PC-3 (cell line): Measurements from ENCODE around the gene FCN3. TPM values are rescaled to one million over a fixed set of nuclear protein-coding genes. Genes with fewer than 3 reads are reported as not detected.

ENCODE experiments used
- ATAC-seq: fragments of 200-7000 bp; cut with Tn5 transposase; 2 replicates; pipeline ENCODE4 v1.9.1; 2020; ENCODE audit warnings: mild to moderate bottlenecking, moderate library complexity
- BruUV-seq: library from RNA; stranded (reverse); fragments of 400-500 nt; replicated peaks from 2 replicates; lab custom pipeline; 2021; lab: Mats Ljungman, UMichigan
- CTCF ChIA-PET: fragments of 300-600 bp; sonication (Branson Sonifier 250); formaldehyde crosslinking; loops from one replicate; lab custom pipeline; 2022; ENCODE audit warnings: antibody characterized with exemption; lab: Charles Lee
- POLR2A ChIA-PET: fragments of 300-600 bp; sonication (Branson Sonifier 250); formaldehyde crosslinking; loops from one replicate; lab custom pipeline; 2022; ENCODE audit warnings: antibody characterized with exemption; ENCODE audit not compliant: unreplicated experiment; lab: Charles Lee
- DNase-seq: peaks from one replicate; pipeline ENCODE4 v3.0.0-alpha.2; 2015
- H2AFZ ChIP-seq: fragments of 300-600 bp; sonication (generic); 2 replicates; pipeline ENCODE4 v1.6.0; 2016; ENCODE audit warnings: antibody characterized with exemption, low read length
- H3F3A ChIP-seq: fragments of 300-600 bp; sonication (generic); one replicate; pipeline ENCODE4 v1.6.0; 2017; ENCODE audit warnings: antibody characterized with exemption, low read length, control low read depth, mild to moderate bottlenecking; ENCODE audit not compliant: unreplicated experiment
- H3K27ac ChIP-seq: fragments of 300-600 bp; sonication (generic); 2 replicates; pipeline ENCODE4 v1.5.1; 2016; ENCODE audit warnings: mild to moderate bottlenecking, low read length
- H3K27me3 ChIP-seq: fragments of 300-600 bp; sonication (generic); 2 replicates; pipeline ENCODE4 v1.6.1; 2016; ENCODE audit warnings: low read length, mixed read lengths
- H3K36me3 ChIP-seq: fragments of 300-600 bp; sonication (generic); 2 replicates; pipeline ENCODE4 v1.6.1; 2016; ENCODE audit warnings: low read depth, mixed run types, low read length, mixed read lengths
- H3K4me1 ChIP-seq: fragments of 300-600 bp; sonication (generic); 2 replicates; pipeline ENCODE4 v1.5.1; 2016; ENCODE audit warnings: low read length; ENCODE audit not compliant: insufficient read depth
- H3K4me2 ChIP-seq: fragments of 300-600 bp; sonication (generic); 2 replicates; pipeline ENCODE4 v1.6.0; 2016; ENCODE audit warnings: low read length
- H3K4me3 ChIP-seq: fragments of 300-600 bp; sonication (generic); 2 replicates; pipeline ENCODE4 v1.5.1; 2016; ENCODE audit warnings: mild to moderate bottlenecking, low read length, mixed read lengths
- H3K79me2 ChIP-seq: fragments of 300-600 bp; sonication (generic); 2 replicates; pipeline ENCODE4 v1.6.1; 2017; ENCODE audit warnings: low read length, mixed read lengths
- H3K9ac ChIP-seq: fragments of 300-600 bp; sonication (generic); 2 replicates; pipeline ENCODE4 v1.6.0; 2016; ENCODE audit warnings: mild to moderate bottlenecking, low read length
- H3K9me2 ChIP-seq: fragments of 300-600 bp; sonication (generic); replicated peaks from 2 replicates; pipeline ENCODE4 v1.6.1; 2016; ENCODE audit warnings: mixed run types, low read length, mixed read lengths
- H3K9me3 ChIP-seq: fragments of 300-600 bp; sonication (generic); 2 replicates; pipeline ENCODE4 v1.6.1; 2016; ENCODE audit warnings: low read length, mixed read lengths
- H4K20me1 ChIP-seq: fragments of 300-600 bp; sonication (generic); 2 replicates; pipeline ENCODE4 v1.6.1; 2016; ENCODE audit warnings: low read length, mixed read lengths
- CTCF ChIP-seq: fragments of 300-600 bp; sonication (generic); conservative IDR thresholded peaks from 2 replicates; pipeline ENCODE4 v1.5.1; 2017; ENCODE audit warnings: antibody characterized with exemption, low read depth, mild to moderate bottlenecking, low read length
- EZH2 ChIP-seq: fragments of 300-600 bp; sonication (generic); IDR thresholded peaks from one replicate; pipeline ENCODE4 v1.6.1; 2017; ENCODE audit warnings: antibody characterized with exemption, mild to moderate bottlenecking, low read length; ENCODE audit not compliant: unreplicated experiment
- EZH2phosphoT487 ChIP-seq: fragments of 300-600 bp; sonication (generic); IDR thresholded peaks from 2 replicates; pipeline ENCODE4 v1.6.1; 2018; ENCODE audit warnings: mild to moderate bottlenecking, antibody characterized with exemption, low read length, borderline replicate concordance
- intact Hi-C: fragments of 100-400 bp; cut with micrococcal nuclease; formaldehyde crosslinking; loops from 2 replicates; pipeline ENCODE4 v1.9.0; 2023
- total RNA-seq: library from RNA; depleted of rRNA; stranded (reverse); fragments of >200 nt; gene quantifications from 2 replicates; pipeline ENCODE4 v1.2.3, GENCODE V29; 2014

Gene FCN3
- total RNA-seq, 1 experiment from 2014 or later: not detected

GRCh38 chr1:27368869-27369582 is 5.6 kb downstream of the FCN3 start:
- Histone ChIP-seq H2AFZ (no peak overlapping the region), H3K79me2 (peaks cover 10% of the 10 kb centered on the region), H3K4me1 (peaks cover 13% of the 10 kb centered on the region), H3K27ac (no peak overlapping the region), H3K27me3 (no peaks in the 10 kb centered on the region), H4K20me1 (no peaks in the 10 kb centered on the region), H3K36me3 (no peaks in the 10 kb centered on the region), H3K9me2 (no peaks in the 10 kb centered on the region), H3F3A (no peaks in the 10 kb centered on the region), H3K9ac (no peak overlapping the region), H3K4me2 (no peak overlapping the region), H3K4me3 (no peak overlapping the region), H3K9me3 (no peaks in the 10 kb centered on the region)
- intact Hi-C loops: no loop called here
- ATAC-seq: no peak
- TF ChIP-seq EZH2phosphoT487 (no peak), CTCF (peak; percentile 54)
- BruUV-seq: no TSS peak
- POLR2A ChIA-PET: no interaction called here
- CTCF ChIA-PET: interaction anchor here (0.8 kb wide), 1 partner anchor 51 kb away, joined by 3 read pairs; no protein-coding TSS in a partner anchor
- DNase-seq: peak; percentile 44

GRCh38 chr1:27367160-27367650 is 7.4 kb downstream of the FCN3 start:
- TF ChIP-seq EZH2phosphoT487 (no peak), EZH2 (no peak), CTCF (no peak)
- POLR2A ChIA-PET: interaction anchor here (0.6 kb wide), 2 partner anchors 19 to 463 kb away, joined by 4 to 11 read pairs; partner anchors contain the start of gene PPP1R8
- BruUV-seq: no TSS peak
- ATAC-seq (no peak), DNase-seq (no peak)
- Histone ChIP-seq H3F3A (no peaks in the 10 kb centered on the region), H3K9me3 (no peaks in the 10 kb centered on the region), H3K4me3 (peak overlapping the region; percentile 89), H3K4me2 (peak overlapping the region; percentile 100), H3K9me2 (no peaks in the 10 kb centered on the region), H3K27me3 (no peaks in the 10 kb centered on the region), H3K27ac (peak overlapping the region; percentile 76), H3K36me3 (no peaks in the 10 kb centered on the region), H4K20me1 (no peaks in the 10 kb centered on the region), H3K9ac (peak overlapping the region; percentile 93), H3K4me1 (peaks cover 13% of the 10 kb centered on the region), H2AFZ (peak overlapping the region; percentile 99), H3K79me2 (peaks cover 10% of the 10 kb centered on the region)
- intact Hi-C loops: loop anchor here (2.0 kb wide), 1 partner anchor 44 kb away; the partner anchor contains the start of gene TMEM222
- CTCF ChIA-PET: interaction anchor here (0.5 to 2.5 kb wide), 4 partner anchors 9 to 67 kb away, joined by 3 to 11 read pairs (median 4); no protein-coding TSS in a partner anchor
